HL-60/S4 treated with phorbol 12-myristate 13-acetate at 8.2 ng/mL for 4 days and 3 days (cell line): ENCODE measurements around the gene DDX39B.
"Not testable (repeated sequence)": the region's sequence is repeated elsewhere in the genome, so short reads cannot be mapped to it uniquely, and the experiment has no call there.

ENCODE experiments used
- in situ Hi-C: fragments of 300-500 bp; cut with MboI; formaldehyde crosslinking; loops from 2 replicates; pipeline ENCODE4 v1.15.0; 2022; ENCODE audit warnings: low sequenced_read_pairs

Gene DDX39B

GRCh38 chr6:31541658-31542521 lies at the start of gene DDX39B:
TSS of gene DDX39B (minus strand) at chr6:31542003. CDS start at chr6:31540532, 1,471 bp downstream.
- in situ Hi-C loops: no loop called here

- in situ Hi-C loops: not testable (repeated sequence)
Measured at GRCh38 chr6:31590691-31591090, 48.9 kb upstream of the DDX39B start.

GRCh38 chr6:31588871-31589650 lies 47.3 kb upstream of the DDX39B start:
- in situ Hi-C loops: no loop called here

- in situ Hi-C loops: no loop called here
Measured at GRCh38 chr6:31587791-31588777, 46.3 kb upstream of the DDX39B start.

DNA sequence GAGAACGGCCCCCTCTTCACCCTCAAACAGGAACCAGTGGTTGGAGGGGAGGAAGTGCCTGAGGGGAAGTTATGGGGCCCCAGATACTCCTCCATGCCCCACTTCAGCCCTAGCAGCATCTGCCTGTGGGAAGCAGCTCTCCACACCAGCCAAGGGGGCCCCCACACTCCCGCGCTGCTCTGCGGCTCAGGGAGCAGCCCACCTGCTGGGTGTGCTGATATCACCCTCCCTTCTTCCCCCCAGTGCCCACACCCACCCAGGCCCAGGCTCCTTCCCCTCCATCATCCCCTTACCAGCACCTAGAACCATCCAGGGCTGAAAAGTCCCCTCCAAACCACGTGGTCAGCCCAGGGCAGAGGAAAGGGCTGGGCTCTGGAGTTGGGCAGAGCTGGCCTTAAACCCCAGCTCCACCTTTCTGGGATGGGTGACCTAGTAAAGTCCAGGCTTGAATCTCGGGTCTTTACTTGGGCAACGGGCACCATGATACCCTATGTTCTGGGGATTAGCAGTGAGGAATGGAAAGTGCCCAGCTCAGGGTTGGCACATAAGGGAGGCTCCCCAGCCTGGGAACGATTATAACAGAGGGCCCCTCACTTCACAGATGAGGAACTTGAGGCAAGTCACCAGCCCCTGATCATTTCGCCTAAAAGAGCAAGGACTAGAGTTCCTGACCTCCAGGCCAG lies 44.9 kb upstream of the DDX39B start:
- in situ Hi-C loops: no loop called here

GRCh38 chr6:31586008-31586407 lies 44.2 kb upstream of the DDX39B start, which contains the start of gene LST1:
TSS of gene LST1 (plus strand) at chr6:31586277. CDS start at chr6:31587300, 1,023 bp downstream.
- in situ Hi-C loops: no loop called here

GRCh38 chr6:31585491-31585890 lies 43.7 kb upstream of the DDX39B start:
- in situ Hi-C loops: no loop called here

GRCh38 chr6:31582230-31582643 lies 40.4 kb upstream of the DDX39B start, which contains the start of gene LTB:
TSS of gene LTB (minus strand) at chr6:31582424. CDS start at chr6:31582417, 7 bp downstream.
- in situ Hi-C loops: no loop called here

DNA sequence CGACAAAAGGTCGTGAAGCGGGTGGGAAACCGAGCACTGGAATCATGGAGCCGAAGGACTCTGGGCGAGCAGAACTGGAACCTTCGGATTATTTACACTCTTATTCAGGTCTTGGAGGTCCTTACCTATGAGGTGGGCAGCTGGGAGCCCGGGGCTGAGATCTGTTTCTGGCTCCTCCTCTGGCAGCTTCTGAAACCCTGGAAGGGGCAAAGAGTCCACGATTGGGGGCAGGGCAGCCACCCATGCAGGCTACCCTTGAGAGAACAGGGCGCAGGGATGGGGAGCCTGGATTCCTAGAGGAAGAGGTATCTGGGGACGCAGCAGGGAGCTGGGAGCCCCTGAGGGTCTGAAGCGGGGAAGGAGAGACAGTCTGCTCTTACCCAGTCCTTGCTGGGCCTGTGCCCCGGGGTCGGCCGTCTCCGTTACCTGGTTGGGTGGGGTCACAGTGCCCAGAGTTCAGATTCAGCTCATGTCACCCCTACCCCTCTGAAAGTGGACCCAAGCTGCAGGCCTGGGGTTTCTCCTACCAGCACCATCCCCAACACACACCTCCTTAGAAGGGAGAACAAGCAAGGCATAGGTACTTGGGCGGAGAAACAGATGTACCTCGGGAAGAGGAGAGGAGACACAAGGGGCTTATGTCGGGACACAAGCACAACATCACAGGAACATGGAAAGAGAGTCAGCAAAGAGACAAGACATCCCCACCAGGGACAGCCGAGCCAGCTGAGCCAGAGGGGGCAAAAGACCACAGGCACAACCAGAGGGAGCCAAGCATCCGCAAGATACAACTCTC lies 39.8 kb upstream of the DDX39B start:
- in situ Hi-C loops: no loop called here

DNA sequence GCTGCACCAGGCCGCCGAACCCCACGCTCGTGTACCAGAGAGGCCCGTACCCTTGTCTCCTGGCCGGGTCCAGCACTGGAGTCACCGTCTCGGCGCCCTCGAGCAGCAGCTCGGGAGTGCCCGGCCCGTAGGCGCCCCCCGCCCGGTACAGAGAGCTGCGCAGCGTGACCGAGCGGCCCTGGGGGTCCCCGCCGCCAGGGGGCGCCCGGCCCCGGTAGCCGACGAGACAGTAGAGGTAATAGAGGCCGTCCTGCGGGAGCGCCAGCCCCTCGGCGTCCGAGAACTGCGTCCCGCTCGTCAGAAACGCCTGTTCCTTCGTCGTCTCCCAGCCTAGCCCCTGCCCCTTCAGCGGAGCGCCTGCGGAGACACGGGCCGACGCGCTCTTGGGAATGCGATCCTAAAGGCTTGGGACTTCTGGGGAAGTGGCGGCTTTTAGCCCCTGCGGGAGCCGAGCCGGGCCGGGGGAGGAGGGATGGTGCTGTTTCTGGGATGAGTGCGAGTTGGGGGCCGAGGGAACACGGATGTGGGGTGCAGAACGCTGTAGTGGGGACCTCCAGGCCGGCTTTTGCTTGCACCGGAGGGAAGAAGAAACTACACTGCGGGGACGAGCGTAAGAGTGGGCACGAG lies 39.1 kb upstream of the DDX39B start:
- in situ Hi-C loops: no loop called here

GRCh38 chr6:31580438-31580740 lies 38.6 kb upstream of the DDX39B start:
- in situ Hi-C loops: no loop called here

DNA sequence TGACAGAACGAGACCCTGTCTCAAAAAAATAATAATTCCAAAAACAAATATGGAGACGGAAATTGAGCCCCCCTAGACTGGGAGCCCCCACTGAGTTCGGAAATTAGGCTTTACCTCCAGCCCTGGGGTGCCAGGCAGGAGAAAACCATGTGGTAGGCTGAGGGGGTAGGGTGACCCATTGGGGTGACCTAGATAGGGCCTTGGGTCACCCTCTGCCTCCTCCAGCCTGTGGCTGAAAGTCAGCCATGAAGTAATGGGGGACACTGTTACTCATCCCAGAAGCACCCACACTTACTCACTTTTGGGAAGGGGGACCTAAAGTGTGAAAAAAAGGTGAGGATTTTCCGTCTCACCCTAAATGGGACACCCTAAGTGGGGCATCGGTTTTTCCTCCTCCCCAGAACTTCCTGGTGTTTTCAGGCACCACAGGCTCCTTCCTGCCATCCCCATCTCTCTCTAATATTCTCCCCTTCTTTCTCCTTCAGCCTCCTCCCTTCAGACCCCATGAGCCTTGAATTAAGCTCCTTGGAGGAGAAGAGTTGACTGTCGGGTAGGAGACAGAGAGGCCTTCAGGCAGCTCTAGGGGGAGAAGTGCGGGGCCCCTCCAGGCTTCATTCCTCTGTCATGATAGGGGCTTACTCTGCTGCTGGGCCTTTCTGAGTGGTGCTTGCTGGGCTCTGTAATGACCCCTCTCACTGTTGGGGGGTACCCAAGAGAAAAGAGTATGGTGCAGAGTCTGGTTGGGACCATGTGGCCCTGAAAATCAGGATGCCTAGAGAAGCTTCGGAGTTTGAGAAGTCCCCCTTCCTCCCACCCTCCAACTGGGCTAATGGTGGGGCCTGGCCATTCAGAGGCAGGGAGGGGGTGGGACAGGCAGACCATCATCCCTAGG lies 38.0 kb upstream of the DDX39B start:
- in situ Hi-C loops: no loop called here

DNA sequence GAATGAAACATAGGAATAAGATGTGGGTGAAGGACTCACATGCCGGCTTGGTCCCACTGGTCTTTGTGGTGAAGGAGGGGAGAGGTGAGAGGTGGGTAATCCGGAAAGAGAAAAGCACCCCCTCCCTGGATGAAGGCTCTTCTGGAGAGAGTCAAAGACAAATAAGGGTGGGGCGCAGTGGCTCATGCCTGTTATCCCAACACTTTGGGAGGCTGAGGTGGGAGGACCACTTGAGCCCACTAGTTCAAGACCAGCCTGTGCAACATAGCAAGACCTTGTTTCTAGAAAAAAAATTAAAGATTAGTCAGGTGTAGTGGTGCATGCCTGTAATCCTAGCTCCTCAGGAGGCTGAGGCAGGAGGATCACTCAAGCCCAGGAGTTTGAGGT lies 37.3 kb upstream of the DDX39B start:
- in situ Hi-C loops: no loop called here

DNA sequence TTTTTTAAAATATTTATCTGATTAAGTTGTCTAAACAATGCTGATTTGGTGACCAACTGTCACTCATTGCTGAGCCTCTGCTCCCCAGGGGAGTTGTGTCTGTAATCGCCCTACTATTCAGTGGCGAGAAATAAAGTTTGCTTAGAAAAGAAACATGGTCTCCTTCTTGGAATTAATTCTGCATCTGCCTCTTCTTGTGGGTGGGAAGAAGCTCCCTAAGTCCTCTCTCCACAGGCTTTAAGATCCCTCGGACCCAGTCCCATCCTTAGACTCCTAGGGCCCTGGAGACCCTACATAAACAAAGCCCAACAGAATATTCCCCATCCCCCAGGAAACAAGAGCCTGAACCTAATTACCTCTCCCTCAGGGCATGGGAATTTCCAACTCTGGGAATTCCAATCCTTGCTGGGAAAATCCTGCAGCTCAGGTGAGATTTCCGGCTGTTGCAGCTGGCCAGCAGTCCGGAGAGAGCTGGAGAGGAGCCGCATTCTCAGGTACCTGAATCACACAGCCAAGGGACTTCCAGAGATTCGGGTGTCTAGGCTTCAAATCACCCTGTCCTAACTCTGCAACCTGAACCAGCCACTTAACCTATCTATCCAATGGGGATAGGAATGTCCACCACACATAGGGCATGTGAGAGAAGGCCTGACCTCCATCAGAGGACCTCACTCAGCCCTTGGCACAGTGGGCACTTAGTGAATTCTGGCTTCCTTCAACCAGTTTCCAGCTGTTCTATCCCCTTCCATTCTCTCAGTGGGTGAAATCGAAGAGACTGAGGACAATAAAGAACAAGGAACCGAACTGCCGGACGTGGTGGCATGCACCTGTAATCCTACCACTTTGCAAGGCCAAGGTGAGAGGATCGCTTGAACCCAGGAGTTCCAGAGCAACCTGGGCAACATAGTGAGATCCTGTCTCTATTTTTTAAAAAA lies 36.6 kb upstream of the DDX39B start:
- in situ Hi-C loops: no loop called here

- in situ Hi-C loops: no loop called here
Measured at GRCh38 chr6:31577579-31577966, 35.8 kb upstream of the DDX39B start.

DNA sequence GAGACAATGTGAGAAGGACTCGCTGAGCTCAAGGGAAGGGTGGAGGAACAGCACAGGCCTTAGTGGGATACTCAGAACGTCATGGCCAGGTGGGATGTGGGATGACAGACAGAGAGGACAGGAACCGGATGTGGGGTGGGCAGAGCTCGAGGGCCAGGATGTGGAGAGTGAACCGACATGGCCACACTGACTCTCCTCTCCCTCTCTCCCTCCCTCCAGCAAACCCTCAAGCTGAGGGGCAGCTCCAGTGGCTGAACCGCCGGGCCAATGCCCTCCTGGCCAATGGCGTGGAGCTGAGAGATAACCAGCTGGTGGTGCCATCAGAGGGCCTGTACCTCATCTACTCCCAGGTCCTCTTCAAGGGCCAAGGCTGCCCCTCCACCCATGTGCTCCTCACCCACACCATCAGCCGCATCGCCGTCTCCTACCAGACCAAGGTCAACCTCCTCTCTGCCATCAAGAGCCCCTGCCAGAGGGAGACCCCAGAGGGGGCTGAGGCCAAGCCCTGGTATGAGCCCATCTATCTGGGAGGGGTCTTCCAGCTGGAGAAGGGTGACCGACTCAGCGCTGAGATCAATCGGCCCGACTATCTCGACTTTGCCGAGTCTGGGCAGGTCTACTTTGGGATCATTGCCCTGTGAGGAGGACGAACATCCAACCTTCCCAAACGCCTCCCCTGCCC lies 35.2 kb upstream of the DDX39B start:
- in situ Hi-C loops: no loop called here
